GM18867 (cell line): ENCODE results near the gene GOLGA6L6.
"Not testable (repeated sequence)": the region's sequence is repeated elsewhere in the genome, so short reads cannot be mapped to it uniquely, and the experiment has no call there.

Source experiments
- ATAC-seq: cut with Tn5 transposase; IDR thresholded peaks from one replicate; pipeline ENCODE4 v1.9.1; 2021; ENCODE audit warnings: mild to moderate bottlenecking, moderate library complexity; ENCODE audit not compliant: unreplicated experiment

The GOLGA6L6 gene

GRCh38 chr15:20541700-20542099, at the start of gene GOLGA6L6:
TSS of gene GOLGA6L6 (minus strand) at chr15:20541800. CDS start at chr15:20541709, 91 bp downstream.
- not testable (repeated sequence) for ATAC-seq

- not testable (repeated sequence) for ATAC-seq
Observed at GRCh38 chr15:20590069-20590468, 48.5 kb upstream of the GOLGA6L6 start.

GRCh38 chr15:20586821-20587220, 45.2 kb upstream of the GOLGA6L6 start:
- ATAC-seq, result not testable (repeated sequence)

- ATAC-seq, result not testable (repeated sequence)
Observed at GRCh38 chr15:20582726-20583115, 41.1 kb upstream of the GOLGA6L6 start.

- not testable (repeated sequence) for ATAC-seq
Observed at GRCh38 chr15:20582109-20582725, 40.6 kb upstream of the GOLGA6L6 start.

- not testable (repeated sequence) for ATAC-seq
Observed at GRCh38 chr15:20581261-20582108, 39.9 kb upstream of the GOLGA6L6 start.

- not testable (repeated sequence) for ATAC-seq
Observed at GRCh38 chr15:20579662-20580061, 38.1 kb upstream of the GOLGA6L6 start.

GRCh38 chr15:20551289-20551688, 9.7 kb upstream of the GOLGA6L6 start:
- ATAC-seq, result not testable (repeated sequence)

GRCh38 chr15:20505926-20506658, 35.5 kb downstream of the GOLGA6L6 start:
- ATAC-seq, result not testable (repeated sequence)

GRCh38 chr15:20502839-20503238, 38.8 kb downstream of the GOLGA6L6 start:
- not testable (repeated sequence) for ATAC-seq

GRCh38 chr15:20501512-20502222, 39.9 kb downstream of the GOLGA6L6 start:
- ATAC-seq, result not testable (repeated sequence)

- not testable (repeated sequence) for ATAC-seq
Observed at GRCh38 chr15:20497781-20498180, 43.8 kb downstream of the GOLGA6L6 start.

- ATAC-seq, result not testable (repeated sequence)
Observed at GRCh38 chr15:20493035-20493434, 48.6 kb downstream of the GOLGA6L6 start.

GRCh38 chr15:20492598-20492997, 49.0 kb downstream of the GOLGA6L6 start:
- not testable (repeated sequence) for ATAC-seq

- ATAC-seq, result not testable (repeated sequence)
Observed at GRCh38 chr15:20489320-20489719, 52.3 kb downstream of the GOLGA6L6 start.
